Ovary (tissue), 3 donors: Measurements from ENCODE around the gene LCK.

Source experiments
- CTCF ChIP-seq, 3 donors: fragments of 450-650 bp in 2 of 3; fragments of 200-600 bp in 1 of 3; IDR thresholded peaks; one replicate each; pipeline versions ENCODE4 v1.5.1 to v1.8.0; 2016 to 2022; ENCODE audit warnings: antibody characterized with exemption in 3 of 3, mild to moderate bottlenecking in 1 of 3
- POLR2A ChIP-seq: fragments of 450-650 bp; IDR thresholded peaks from one replicate; pipeline ENCODE4 v1.6.1; 2017; ENCODE audit warnings: antibody characterized with exemption, mild to moderate bottlenecking, moderate library complexity
- donor health status: DM: no; HTN: no; CAD: no.

DNA sequence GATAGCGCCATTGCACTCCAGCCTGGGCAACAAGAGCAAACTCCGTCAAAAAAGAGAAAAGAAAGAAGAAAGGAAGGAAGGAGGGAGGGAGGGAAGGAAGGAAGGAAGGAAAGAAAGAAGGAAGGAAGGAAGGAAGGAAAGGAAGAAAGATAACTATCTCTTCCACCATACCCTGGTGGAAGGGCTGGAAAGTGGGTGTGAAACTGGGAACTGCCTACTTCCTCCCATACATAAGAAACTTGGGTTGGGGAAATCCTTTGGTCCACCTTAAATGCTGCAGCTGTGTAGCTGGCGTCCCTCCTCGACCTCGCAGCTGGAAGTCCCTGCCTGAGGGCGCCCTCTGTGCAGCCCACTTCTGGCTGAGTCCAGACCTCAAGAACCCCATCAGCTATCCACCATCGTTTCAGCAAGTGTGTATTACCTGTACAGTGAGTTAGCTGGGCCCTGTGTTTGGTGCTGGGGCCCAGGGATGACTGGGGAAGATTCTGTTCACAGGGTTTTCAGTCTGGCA is 8.7 kb upstream of the LCK start:
- no peak for TF ChIP-seq CTCF (IDR thresholded peaks at IDR 0.05)
- no peak for TF ChIP-seq POLR2A
